HepG2 (cell line): ENCODE measurements around the gene SPSB1. TPM values are rescaled to one million over a fixed set of nuclear protein-coding genes. Genes with fewer than 3 reads are reported as not detected.

Experiments
- ATRX ChIP-seq: sonication (generic); formaldehyde crosslinking; IDR thresholded peaks from 2 replicates; pipeline ENCODE4 v1.4.0; 2020; ENCODE audit warnings: missing genetic modification reagents, borderline replicate concordance
- CCAR2 ChIP-seq: fragments of 200-400 bp; formaldehyde crosslinking; optimal IDR thresholded peaks from 2 replicates; pipeline ENCODE3; 2018; ENCODE audit warnings: low read depth, mild to moderate bottlenecking, low read length, moderate library complexity
- CTCF ChIP-seq: sonication (generic); formaldehyde crosslinking; IDR thresholded peaks from 2 replicates; pipeline ENCODE4 v1.5.0; 2020; ENCODE audit warnings: mild to moderate bottlenecking, missing genetic modification reagents, moderate library complexity
- DPF2 ChIP-seq: sonication (generic); formaldehyde crosslinking; IDR thresholded peaks from 2 replicates; pipeline ENCODE4 v1.4.0; 2020; ENCODE audit warnings: mild to moderate bottlenecking, low read depth, missing genetic modification reagents, borderline replicate concordance
- GMEB1 ChIP-seq: sonication (generic); formaldehyde crosslinking; IDR thresholded peaks from 2 replicates; pipeline ENCODE4 v1.5.1; 2020; ENCODE audit warnings: missing genetic modification reagents, mild to moderate bottlenecking, borderline replicate concordance
- MEIS1 ChIP-seq: sonication (generic); formaldehyde crosslinking; IDR thresholded peaks from 2 replicates; pipeline ENCODE4 v1.9.0; 2021; ENCODE audit warnings: mild to moderate bottlenecking, missing genetic modification reagents, moderate library complexity, borderline replicate concordance
- NFYC ChIP-seq: IDR thresholded peaks from 2 replicates; pipeline ENCODE4 v1.6.1; 2016; ENCODE audit warnings: missing genetic modification reagents, missing compliant biosample characterization
- NR1H2 ChIP-seq: sonication (generic); formaldehyde crosslinking; IDR thresholded peaks from 2 replicates; pipeline ENCODE4 v1.8.1; 2022; ENCODE audit warnings: low read depth, missing genetic modification reagents, borderline replicate concordance
- PCBP1 ChIP-seq: fragments of 200-400 bp; formaldehyde crosslinking; IDR thresholded peaks from 2 replicates; pipeline ENCODE4 v1.6.1; 2017; ENCODE audit warnings: mild to moderate bottlenecking, low read depth, low read length, borderline replicate concordance
- SALL1 ChIP-seq: sonication (generic); formaldehyde crosslinking; IDR thresholded peaks from 2 replicates; pipeline ENCODE4 v1.8.0; 2022; ENCODE audit warnings: mild to moderate bottlenecking, missing genetic modification reagents
- SNAPC4 ChIP-seq: sonication (generic); formaldehyde crosslinking; IDR thresholded peaks from 2 replicates; pipeline ENCODE4 v1.4.0; 2020; ENCODE audit warnings: mild to moderate bottlenecking, missing genetic modification reagents
- ZBTB10 ChIP-seq: sonication (generic); formaldehyde crosslinking; IDR thresholded peaks from 2 replicates; pipeline ENCODE4 v1.4.0; 2020; ENCODE audit warnings: missing genetic modification reagents, borderline replicate concordance
- ZNF18 ChIP-seq: sonication (generic); formaldehyde crosslinking; IDR thresholded peaks from 2 replicates; pipeline ENCODE4 v1.8.0; 2022; ENCODE audit warnings: mild to moderate bottlenecking, missing genetic modification reagents; ENCODE audit not compliant: insufficient replicate concordance
- ZNF709 ChIP-seq: sonication (generic); formaldehyde crosslinking; IDR thresholded peaks from 2 replicates; pipeline ENCODE4 v1.5.0; 2020; ENCODE audit warnings: mild to moderate bottlenecking, missing genetic modification reagents
- polyA plus RNA-seq, 8 experiments: library from polyadenylated mRNA; depleted of rRNA in 3 of 8; stranded (reverse) in 7 of 8; unstranded in 1 of 8; fragments of >200 nt; fragmentation: Illumina TruSeq in 4 of 8; extraction: Trizol in 4 of 8; gene quantifications; 2 replicates each; pipeline versions ENCODE4 v1.2.1 to v1.2.3, GENCODE V29; 2011 to 2016; ENCODE audit warnings: low read depth in 4 of 8, missing spikeins in 1 of 8, mixed read lengths in 1 of 8; ENCODE audit not compliant: insufficient read depth in 1 of 8
- total RNA-seq, 5 experiments: library from RNA; depleted of rRNA; stranded (reverse); fragments of >200 nt; fragmentation: Illumina TruSeq; extraction: Trizol; gene quantifications; 2 replicates each; pipeline ENCODE4 v1.2.3, GENCODE V29; 2016; ENCODE audit warnings: low read depth in 1 of 5

The SPSB1 gene
- total and polyA plus RNA-seq, 2 of the 13 experiments (the other 11 are each of a cell fraction or from before 2014, with no cell fraction given): 5.0 to 8.0 TPM

- TF ChIP-seq SNAPC4 (CRISPR knock-in tag) (0 out of 2 replicates have a peak, but pooled peaks have one; percentile 14), ZNF709 (peak; percentile 6; the same call in 1 of the 2 replicates), PCBP1 (0 out of 2 replicates have a peak, but pooled peaks have one; percentile 52), CCAR2 (no peak), ZNF18 (peak; percentile 25), GMEB1 (CRISPR knock-in tag) (no peak), ATRX (CRISPR knock-in tag) (no peak), NFYC (CRISPR knock-in tag) (no peak), CTCF (CRISPR knock-in tag) (peak; percentile 38), ZBTB10 (CRISPR knock-in tag) (0 out of 2 replicates have a peak, but pooled peaks have one; percentile 29), SALL1 (no peak), DPF2 (CRISPR knock-in tag) (no peak), MEIS1 (CRISPR knock-in tag) (peak; percentile 43; the same call in 1 of the 2 replicates), NR1H2 (CRISPR knock-in tag) (no peak)
These were observed 107.9 kb downstream of the SPSB1 start (continued) for GRCh38 chr1:9400425-9401079.
